Ascending aorta (tissue), 2 donors: ENCODE results near the gene DLGAP3. TPM values are rescaled to one million over a fixed set of nuclear protein-coding genes. Genes with fewer than 3 reads are reported as not detected.

Experiments used
- DNase-seq, 2 donors: peaks; one replicate each; pipeline ENCODE4 v3.0.0-alpha.2; 2019; ENCODE audit warnings: low spot score in 2 of 2
- H3K27ac ChIP-seq, 2 donors: fragments of 200-600 bp; sonication (generic); one replicate each; pipeline ENCODE4 v1.5.1; 2016 to 2017; ENCODE audit warnings: mild to moderate bottlenecking in 1 of 2
- H3K27me3 ChIP-seq: fragments of 200-600 bp; sonication (generic); one replicate; pipeline ENCODE4 v1.5.1; 2017
- H3K36me3 ChIP-seq, 2 donors: fragments of 200-600 bp; sonication (generic); one replicate each; pipeline ENCODE4 v1.5.1; 2016
- H3K4me1 ChIP-seq, 2 donors: fragments of 200-600 bp; sonication (generic); one replicate each; pipeline ENCODE4 v1.5.1; 2016 to 2017; ENCODE audit warnings: mild to moderate bottlenecking in 1 of 2
- H3K4me3 ChIP-seq, 2 donors: fragments of 200-600 bp; sonication (generic); one replicate each; pipeline ENCODE4 v1.5.1; 2016 to 2017; ENCODE audit warnings: mild to moderate bottlenecking in 1 of 2
- H3K9me3 ChIP-seq, 2 donors: fragments of 200-600 bp; sonication (generic); one replicate each; pipeline ENCODE4 v1.5.1; 2016
- CTCF ChIP-seq, 3 experiments: fragments of 200-600 bp in 2 of 3; fragments of 450-650 bp in 1 of 3; sonication (generic) in 2 of 3; IDR thresholded peaks; one replicate each; pipeline ENCODE4 v1.5.1; 2016 to 2019; ENCODE audit warnings: antibody characterized with exemption in 3 of 3, mild to moderate bottlenecking in 1 of 3, moderate library complexity in 1 of 3
- intact Hi-C: fragments of 100-400 bp; cut with DNase I; formaldehyde crosslinking; loops from one replicate; pipeline ENCODE4 v1.15.1; 2023
- total RNA-seq: library from RNA; depleted of rRNA; stranded (reverse); fragments of >200 nt; gene quantifications from one replicate; pipeline ENCODE4 v1.1.0, GENCODE V29; 2016

Gene DLGAP3
- total RNA-seq, 1 donor from 2014 or later: not detected

- Histone ChIP-seq H3K27ac (no peak overlapping the region), H3K36me3 (no peaks in the 10 kb centered on the region), H3K4me3 (no peak overlapping the region), H3K9me3 (no peaks in the 10 kb centered on the region), H3K27me3 (no peaks in the 10 kb centered on the region), H3K4me1 (peaks cover 0 to 6% of the 10 kb centered on the region in 2 donors)
- intact Hi-C loops: no loop called here
- DNase-seq: no peak
- TF ChIP-seq CTCF (IDR thresholded peaks at IDR 0.05): no peak
These were observed 57.9 kb downstream of the DLGAP3 start for GRCh38 chr1:34871443-34872132.

GRCh38 chr1:34870395-34870794 lies 59.1 kb downstream of the DLGAP3 start:
- Histone ChIP-seq H3K27ac (no peak overlapping the region), H3K4me1 (peaks cover 3 to 8% of the 10 kb centered on the region in 2 donors), H3K27me3 (no peaks in the 10 kb centered on the region), H3K9me3 (no peaks in the 10 kb centered on the region), H3K36me3 (no peaks in the 10 kb centered on the region), H3K4me3 (no peak overlapping the region)
- intact Hi-C loops: no loop called here
- no peak for DNase-seq
- TF ChIP-seq CTCF (IDR thresholded peaks at IDR 0.05): no peak

GRCh38 chr1:34869760-34870159 lies 59.7 kb downstream of the DLGAP3 start:
- no peak for TF ChIP-seq CTCF (IDR thresholded peaks at IDR 0.05)
- intact Hi-C loops: no loop called here

GRCh38 chr1:34868230-34869049 lies 61.0 kb downstream of the DLGAP3 start:
- intact Hi-C loops: no loop called here
- no peak overlapping the region for H3K27ac ChIP-seq
- no peak overlapping the region for H3K4me3 ChIP-seq
- no peaks in the 10 kb centered on the region for H3K27me3 ChIP-seq
- DNase-seq: no peak
- no peaks in the 10 kb centered on the region for H3K9me3 ChIP-seq
- no peak for TF ChIP-seq CTCF (IDR thresholded peaks at IDR 0.05)
- no peaks in the 10 kb centered on the region for H3K36me3 ChIP-seq
- peaks cover 3 to 8% of the 10 kb centered on the region in 2 donors for H3K4me1 ChIP-seq

More at GRCh38 chr1:34869760-34870159, 59.7 kb downstream of the DLGAP3 start:
- Histone ChIP-seq H3K27me3 (no peaks in the 10 kb centered on the region), H3K36me3 (no peaks in the 10 kb centered on the region), H3K4me3 (no peak overlapping the region), H3K27ac (no peak overlapping the region), H3K4me1 (peaks cover 3 to 8% of the 10 kb centered on the region in 2 donors), H3K9me3 (no peaks in the 10 kb centered on the region)
- DNase-seq: no peak

GRCh38 chr1:34867415-34867814 lies 62.0 kb downstream of the DLGAP3 start:
- Histone ChIP-seq H3K4me3 (no peak overlapping the region), H3K9me3 (no peaks in the 10 kb centered on the region), H3K27me3 (no peaks in the 10 kb centered on the region), H3K4me1 (peaks cover 3 to 8% of the 10 kb centered on the region in 2 donors), H3K36me3 (no peaks in the 10 kb centered on the region), H3K27ac (no peak overlapping the region)
- no peak for DNase-seq
- intact Hi-C loops: no loop called here
- no peak for TF ChIP-seq CTCF (IDR thresholded peaks at IDR 0.05)
